Measurements from ENCODE around the gene HRH3. TPM values are rescaled to one million over a fixed set of nuclear protein-coding genes. Genes with fewer than 3 reads are reported as not detected.

HRH3 gene
- total RNA-seq, 1 donor from 2014 or later, result not detected

GRCh38 chr20:62266851-62267250 lies 46.8 kb upstream of the HRH3 start:
- H3K27me3 Mint-ChIP-seq (ENCODE audit: unreplicated experiment), result no peaks in the 10 kb centered on the region
- H3K36me3 Mint-ChIP-seq (ENCODE audit: unreplicated experiment), result peaks cover 31% of the 10 kb centered on the region
- H3K27ac Mint-ChIP-seq (ENCODE audit: unreplicated experiment), result no peak overlapping the region
- no peak overlapping the region for H3K4me3 Mint-ChIP-seq (ENCODE audit: unreplicated experiment)
- H3K4me1 Mint-ChIP-seq (ENCODE audit: unreplicated experiment), result peaks cover 2% of the 10 kb centered on the region
- peaks cover 6% of the 10 kb centered on the region for H3K9me3 Mint-ChIP-seq (ENCODE audit: unreplicated experiment)
- TF ChIP-seq CTCF (IDR thresholded peaks at IDR 0.05), result no peak
- no peak for DNase-seq (ENCODE audit: extremely low spot score, unreplicated experiment)

GRCh38 chr20:62266340-62266739 lies 46.3 kb upstream of the HRH3 start:
- H3K36me3 Mint-ChIP-seq (ENCODE audit: unreplicated experiment), result peaks cover 30% of the 10 kb centered on the region
- H3K27ac Mint-ChIP-seq (ENCODE audit: unreplicated experiment), result no peak overlapping the region
- no peaks in the 10 kb centered on the region for H3K27me3 Mint-ChIP-seq (ENCODE audit: unreplicated experiment)
- peaks cover 6% of the 10 kb centered on the region for H3K9me3 Mint-ChIP-seq (ENCODE audit: unreplicated experiment)
- H3K4me3 Mint-ChIP-seq (ENCODE audit: unreplicated experiment), result no peak overlapping the region
- no peak for DNase-seq (ENCODE audit: extremely low spot score, unreplicated experiment)
- H3K4me1 Mint-ChIP-seq (ENCODE audit: unreplicated experiment), result peaks cover 2% of the 10 kb centered on the region
- no peak for TF ChIP-seq CTCF (IDR thresholded peaks at IDR 0.05)

GRCh38 chr20:62265365-62265764 lies 45.3 kb upstream of the HRH3 start:
- H3K4me1 Mint-ChIP-seq (ENCODE audit: unreplicated experiment), result peaks cover 2% of the 10 kb centered on the region
- H3K27ac Mint-ChIP-seq (ENCODE audit: unreplicated experiment), result no peak overlapping the region
- H3K36me3 Mint-ChIP-seq (ENCODE audit: unreplicated experiment), result peaks cover 30% of the 10 kb centered on the region
- no peak for TF ChIP-seq CTCF (IDR thresholded peaks at IDR 0.05)
- H3K9me3 Mint-ChIP-seq (ENCODE audit: unreplicated experiment), result peaks cover 6% of the 10 kb centered on the region
- no peaks in the 10 kb centered on the region for H3K27me3 Mint-ChIP-seq (ENCODE audit: unreplicated experiment)
- H3K4me3 Mint-ChIP-seq (ENCODE audit: unreplicated experiment), result no peak overlapping the region
- no peak for DNase-seq (ENCODE audit: extremely low spot score, unreplicated experiment)

GRCh38 chr20:62263396-62263795 lies 43.3 kb upstream of the HRH3 start:
- peaks cover 6% of the 10 kb centered on the region for H3K9me3 Mint-ChIP-seq (ENCODE audit: unreplicated experiment)
- H3K27me3 Mint-ChIP-seq (ENCODE audit: unreplicated experiment), result no peaks in the 10 kb centered on the region
- DNase-seq (ENCODE audit: extremely low spot score, unreplicated experiment), result no peak
- H3K4me3 Mint-ChIP-seq (ENCODE audit: unreplicated experiment), result no peak overlapping the region
- H3K36me3 Mint-ChIP-seq (ENCODE audit: unreplicated experiment), result peaks cover 27% of the 10 kb centered on the region
- TF ChIP-seq CTCF (IDR thresholded peaks at IDR 0.05), result no peak
- H3K27ac Mint-ChIP-seq (ENCODE audit: unreplicated experiment), result no peak overlapping the region
- H3K4me1 Mint-ChIP-seq (ENCODE audit: unreplicated experiment), result no peaks in the 10 kb centered on the region

GRCh38 chr20:62262064-62262463 lies 42.0 kb upstream of the HRH3 start:
- no peak for DNase-seq (ENCODE audit: extremely low spot score, unreplicated experiment)
- H3K4me1 Mint-ChIP-seq (ENCODE audit: unreplicated experiment), result no peaks in the 10 kb centered on the region
- no peak for TF ChIP-seq CTCF (IDR thresholded peaks at IDR 0.05)
- H3K36me3 Mint-ChIP-seq (ENCODE audit: unreplicated experiment), result peaks cover 23% of the 10 kb centered on the region
- H3K4me3 Mint-ChIP-seq (ENCODE audit: unreplicated experiment), result no peak overlapping the region
- H3K9me3 Mint-ChIP-seq (ENCODE audit: unreplicated experiment), result peaks cover 6% of the 10 kb centered on the region
- no peak overlapping the region for H3K27ac Mint-ChIP-seq (ENCODE audit: unreplicated experiment)
- no peaks in the 10 kb centered on the region for H3K27me3 Mint-ChIP-seq (ENCODE audit: unreplicated experiment)
